Measurements from ENCODE around the gene ARPC2. TPM values are rescaled to one million over a fixed set of nuclear protein-coding genes. Genes with fewer than 3 reads are reported as not detected.

The ARPC2 gene
- total RNA-seq, 2 experiments from 2014 or later: 708 to 729 TPM

DNA sequence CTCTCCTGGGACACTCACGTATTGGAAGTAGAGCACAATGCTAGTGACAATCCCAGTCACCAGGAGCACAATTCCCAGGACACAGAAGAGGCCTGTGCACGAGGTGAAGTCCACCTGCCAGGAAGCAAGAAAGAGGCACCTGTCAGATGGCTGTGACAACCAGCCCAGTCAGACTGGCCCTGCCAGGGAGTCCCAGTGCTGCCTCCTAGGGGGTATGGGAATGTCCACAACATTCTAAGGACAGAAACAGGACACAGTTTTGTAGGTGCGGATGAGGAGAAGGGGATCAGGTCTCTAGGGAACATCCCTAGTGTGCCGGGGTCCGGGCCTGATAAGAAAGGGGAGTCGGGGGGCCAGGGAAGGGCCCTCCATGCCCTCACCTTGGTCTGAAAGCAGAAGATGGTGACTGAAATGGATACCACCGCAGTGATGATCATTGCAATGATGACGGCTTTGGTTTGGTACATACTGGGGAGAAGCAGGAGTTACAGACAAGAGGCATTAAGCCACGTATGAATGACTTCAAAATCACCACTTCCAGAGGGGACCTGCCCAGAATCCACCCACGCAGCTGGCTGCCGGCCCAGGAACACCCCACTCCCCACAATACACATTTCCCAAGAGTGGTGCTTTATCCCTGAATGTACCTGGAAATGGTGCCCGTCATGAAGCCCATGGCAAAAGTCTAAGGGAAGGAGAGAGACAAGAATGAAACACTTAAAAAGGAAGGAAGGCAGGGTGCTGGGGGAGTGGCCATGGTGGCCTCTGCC, 60.2 kb downstream of the ARPC2 start:
- Mint-ChIP-seq H3K4me3 (no peak overlapping the region), H3K9me3 (no peaks in the 10 kb centered on the region), H3K27me3 (no peaks in the 10 kb centered on the region), H3K36me3 (ENCODE audit: low read depth) (peaks cover 54% of the 10 kb centered on the region), H3K4me1 (peaks cover 18% of the 10 kb centered on the region), H3K27ac (peak overlapping the region; percentile 7)
- CTCF ChIA-PET: interaction anchor here (1.0 to 7.5 kb wide), 3 partner anchors 7 to 191 kb away, joined by 3 to 113 read pairs (median 67); partner anchors contain the start of gene TMBIM1
- DNase-seq: no peak
- POLR2A ChIA-PET: no interaction called here

DNA sequence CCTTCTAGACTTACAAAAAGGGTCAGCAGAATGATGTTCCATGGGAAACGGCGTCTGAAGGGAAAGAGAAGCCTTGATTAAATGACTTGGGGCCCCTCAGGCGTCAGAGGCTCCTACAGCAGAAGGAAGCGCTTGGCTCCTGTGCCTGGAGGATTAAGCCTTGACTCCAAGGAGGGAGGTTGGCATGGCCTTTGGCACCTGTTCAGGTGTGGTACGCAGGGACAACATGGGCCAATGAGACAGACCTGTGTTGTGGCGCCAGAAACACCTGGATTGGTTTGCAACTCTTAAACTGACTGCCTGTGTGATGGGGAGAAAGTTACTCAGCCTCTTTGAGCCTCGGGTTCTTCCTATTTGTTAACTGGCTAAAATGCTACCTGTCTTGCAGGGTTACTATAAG, 60.9 kb downstream of the ARPC2 start:
- no peaks in the 10 kb centered on the region for H3K27me3 Mint-ChIP-seq
- POLR2A ChIA-PET: no interaction called here

DNA sequence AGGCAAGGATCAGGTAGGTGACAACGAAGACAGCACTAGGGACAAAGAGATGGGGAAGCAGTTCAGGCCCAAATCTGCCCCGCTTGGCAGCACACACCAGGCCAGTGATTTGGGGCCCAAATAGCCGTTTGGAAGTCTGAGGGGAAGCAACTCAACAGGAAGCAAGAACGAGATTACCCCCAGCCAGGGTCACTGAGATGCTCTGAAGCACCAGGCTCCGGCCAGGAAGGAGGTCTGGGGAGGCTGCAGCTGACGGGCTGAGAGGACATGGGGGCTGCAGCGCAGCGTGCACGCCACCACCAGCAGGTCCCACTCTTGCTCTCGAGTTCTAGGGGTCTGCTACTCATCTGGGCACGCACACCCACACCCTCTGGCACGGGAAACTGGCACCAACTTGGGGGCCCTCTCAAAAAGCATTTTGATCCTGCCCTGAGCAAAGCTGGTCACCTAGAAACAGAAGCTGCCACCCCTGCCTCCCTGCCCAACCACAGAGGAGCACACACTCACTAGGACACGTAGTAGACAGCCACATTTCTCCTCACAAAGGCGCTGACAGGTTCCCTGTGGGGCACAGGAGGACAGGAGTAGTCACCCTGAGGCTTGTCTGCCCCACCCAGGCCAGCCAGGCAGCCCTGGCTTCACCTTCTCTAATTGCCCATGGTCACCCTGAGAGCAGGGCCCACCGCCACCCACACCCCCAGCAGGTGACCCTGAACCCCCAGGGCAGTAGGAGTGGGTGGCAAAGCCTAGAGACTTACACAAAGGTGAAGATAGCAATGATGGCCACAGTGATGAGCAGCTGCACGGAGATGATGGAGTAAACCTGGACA, 61.8 kb downstream of the ARPC2 start:
- ChIA-PET CTCF (interaction anchor here (1.2 kb wide), 1 partner anchor 117 kb away, joined by 3 read pairs; no protein-coding TSS in a partner anchor), POLR2A (no interaction called here)
- Mint-ChIP-seq H3K27me3 (no peaks in the 10 kb centered on the region), H3K36me3 (ENCODE audit: low read depth) (peaks cover 52% of the 10 kb centered on the region), H3K4me1 (peaks cover 12% of the 10 kb centered on the region), H3K4me3 (no peak overlapping the region), H3K27ac (peak overlapping the region; percentile 54), H3K9me3 (no peaks in the 10 kb centered on the region)
- no peak for DNase-seq

More for the DNA sequence above, 60.9 kb downstream of the ARPC2 start:
- CTCF ChIA-PET: no interaction called here
- no peak overlapping the region for H3K27ac Mint-ChIP-seq
- peaks cover 54% of the 10 kb centered on the region for H3K36me3 Mint-ChIP-seq (ENCODE audit: low read depth)
- no peak for DNase-seq
- peaks cover 12% of the 10 kb centered on the region for H3K4me1 Mint-ChIP-seq
- no peak overlapping the region for H3K4me3 Mint-ChIP-seq
- H3K9me3 Mint-ChIP-seq: no peaks in the 10 kb centered on the region

DNA sequence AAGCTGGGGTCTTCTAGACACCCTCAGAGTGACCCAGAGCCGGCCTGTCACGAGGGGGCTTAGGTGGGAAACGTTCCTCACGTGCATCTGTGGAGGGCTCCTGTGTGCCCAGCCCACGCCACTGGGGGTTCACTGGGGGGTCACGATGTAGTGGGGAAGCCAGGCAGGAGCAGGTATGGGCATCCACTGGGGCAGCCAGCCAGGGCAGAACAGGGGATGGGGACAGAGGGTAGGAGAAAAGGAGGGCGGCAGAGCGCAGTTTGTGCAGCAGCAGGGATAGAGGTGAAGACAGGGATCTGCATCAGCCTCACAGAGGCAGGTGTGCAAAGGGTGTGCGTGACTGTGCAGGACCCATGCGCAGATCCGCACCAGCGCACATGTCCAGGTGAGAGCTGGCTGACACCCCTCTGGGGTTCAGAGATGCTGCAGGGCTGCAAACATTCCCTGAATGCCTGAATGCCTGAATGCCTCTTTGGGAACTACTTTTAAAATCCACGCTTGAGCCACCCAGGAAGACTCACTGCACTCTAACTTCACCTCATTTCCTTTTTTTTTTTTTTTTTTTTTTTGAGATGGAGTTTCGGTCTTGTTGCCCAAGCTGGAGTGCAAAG, 63.4 kb downstream of the ARPC2 start:
- peaks cover 52% of the 10 kb centered on the region for H3K36me3 Mint-ChIP-seq (ENCODE audit: low read depth)
- H3K27ac Mint-ChIP-seq: peak overlapping the region; percentile 74
- ChIA-PET CTCF (interaction anchor here (0.7 to 7.8 kb wide), 3 partner anchors 7 to 150 kb away, joined by 3 to 113 read pairs (median 3); partner anchors contain the start of genes AAMP and PNKD), POLR2A (no interaction called here)
- no peak for DNase-seq
- H3K27me3 Mint-ChIP-seq: no peaks in the 10 kb centered on the region
- H3K9me3 Mint-ChIP-seq: no peaks in the 10 kb centered on the region
- H3K4me3 Mint-ChIP-seq: no peak overlapping the region
- H3K4me1 Mint-ChIP-seq: peaks cover 26% of the 10 kb centered on the region

DNA sequence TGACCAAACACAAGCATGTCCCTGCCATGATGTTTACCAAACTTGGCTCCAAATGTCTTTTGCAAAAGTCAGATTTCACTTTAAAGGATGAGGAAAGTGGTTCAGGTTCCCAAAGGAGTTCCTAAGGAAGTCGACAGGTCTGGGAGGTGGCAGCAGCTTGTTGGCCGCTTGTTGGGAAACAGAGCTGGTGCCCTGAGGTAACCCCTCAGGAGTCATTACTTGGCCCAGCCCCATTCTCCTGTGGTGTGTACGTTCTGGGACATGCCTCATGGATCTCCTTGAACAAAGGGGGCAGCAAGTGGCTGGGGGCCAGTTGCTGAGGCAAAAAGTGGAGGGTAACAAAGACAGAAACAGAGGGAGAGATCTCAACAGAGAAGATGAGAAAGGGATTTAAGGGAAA, 64.5 kb downstream of the ARPC2 start:
- DNase-seq: no peak
- Mint-ChIP-seq H3K36me3 (ENCODE audit: low read depth) (peaks cover 52% of the 10 kb centered on the region), H3K27ac (peak overlapping the region; percentile 66), H3K27me3 (no peaks in the 10 kb centered on the region), H3K9me3 (no peaks in the 10 kb centered on the region), H3K4me1 (peaks cover 37% of the 10 kb centered on the region), H3K4me3 (no peak overlapping the region)
- ChIA-PET CTCF (interaction anchor here (1.3 to 7.8 kb wide), 3 partner anchors 8 to 111 kb away, joined by 3 to 113 read pairs (median 5); partner anchors contain the start of genes AAMP and PNKD), POLR2A (no interaction called here)

DNA sequence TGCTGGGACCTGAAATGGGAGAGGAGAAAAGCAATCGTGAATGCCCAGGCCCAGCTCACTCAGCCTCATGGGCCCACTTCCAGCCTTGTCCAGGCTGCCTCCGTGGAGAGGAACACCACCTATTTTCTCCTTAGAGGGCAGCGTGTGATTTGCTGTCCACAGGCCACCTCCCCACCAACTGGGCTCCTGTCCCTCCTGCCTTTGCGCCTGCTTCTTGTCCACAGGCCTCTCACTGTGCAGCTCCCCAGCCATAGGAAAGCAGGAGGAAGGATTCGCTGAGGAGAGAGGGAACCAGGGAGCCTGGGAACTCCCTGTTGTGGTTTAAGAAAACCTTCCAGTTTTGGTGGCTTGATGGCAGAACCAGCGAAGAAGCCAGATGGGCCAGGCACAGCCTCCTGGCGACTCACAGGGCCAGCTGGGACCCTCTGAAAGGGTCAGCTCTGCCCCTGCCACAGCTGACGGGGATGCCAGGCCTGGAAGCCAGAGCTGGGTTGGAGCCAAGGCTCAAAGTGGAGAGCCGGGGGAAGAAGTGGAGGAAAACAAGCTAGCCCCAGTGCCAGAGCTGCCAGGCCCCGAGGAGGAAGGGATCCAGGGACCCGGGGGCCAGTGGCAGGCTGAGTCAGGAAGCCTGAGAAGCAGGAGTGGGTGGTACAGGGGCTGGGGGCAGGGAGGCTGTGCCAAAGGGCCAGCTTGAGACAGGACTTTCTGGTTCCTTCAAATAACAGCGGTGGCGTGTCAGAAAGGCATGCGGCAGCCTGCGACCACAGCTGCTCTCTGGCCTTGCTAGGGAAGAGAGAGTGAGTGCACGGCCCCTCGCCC, 65.4 kb downstream of the ARPC2 start:
- ChIA-PET CTCF (interaction anchor here (0.6 to 7.8 kb wide), 7 partner anchors 8 to 115 kb away, joined by 3 to 113 read pairs (median 5); partner anchors contain the start of genes AAMP, CATIP and PNKD), POLR2A (no interaction called here)
- peak overlapping the region; percentile 73 for H3K27ac Mint-ChIP-seq
- no peak for DNase-seq
- H3K4me1 Mint-ChIP-seq: peaks cover 47% of the 10 kb centered on the region
- no peaks in the 10 kb centered on the region for H3K9me3 Mint-ChIP-seq
- H3K4me3 Mint-ChIP-seq: no peak overlapping the region
- peaks cover 45% of the 10 kb centered on the region for H3K36me3 Mint-ChIP-seq (ENCODE audit: low read depth)
- no peaks in the 10 kb centered on the region for H3K27me3 Mint-ChIP-seq

DNA sequence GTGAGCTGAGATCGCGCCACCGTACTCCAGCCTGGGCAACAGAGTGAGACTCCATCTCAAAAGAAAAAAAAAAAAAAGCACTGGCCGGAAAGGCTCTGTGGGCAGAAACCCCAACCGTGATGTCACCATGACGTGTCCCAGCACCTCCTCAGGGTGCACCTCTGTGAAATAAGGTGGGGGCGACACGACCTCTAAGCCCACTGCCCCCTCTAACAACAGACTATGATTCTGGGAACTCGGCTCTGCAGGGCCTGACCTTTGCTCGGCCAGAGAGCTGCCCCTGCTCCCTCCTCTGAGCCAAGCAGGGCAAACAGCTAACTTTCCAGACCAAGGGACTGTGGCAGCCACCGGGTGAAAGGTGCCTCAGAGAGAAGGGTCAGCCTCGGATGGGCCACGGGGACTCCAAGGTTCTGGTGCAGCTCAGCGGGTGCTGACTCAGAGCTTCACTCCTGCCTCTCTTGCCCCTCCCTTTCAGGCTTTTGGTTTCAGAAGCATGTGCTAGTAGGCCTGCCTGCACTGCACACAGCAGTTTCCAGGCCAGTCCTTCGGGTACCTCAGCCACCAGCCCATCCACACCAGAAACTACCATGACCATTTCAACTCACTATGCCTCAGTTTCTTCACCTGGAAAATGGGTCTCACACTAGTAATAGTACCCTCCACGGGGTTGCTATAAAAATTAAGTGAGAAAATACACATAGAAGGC, 67.3 kb downstream of the ARPC2 start:
- peaks cover 62% of the 10 kb centered on the region for H3K4me1 Mint-ChIP-seq
- peak overlapping the region; percentile 60 for H3K4me3 Mint-ChIP-seq
- peak; percentile 68 for DNase-seq
- H3K27me3 Mint-ChIP-seq: no peaks in the 10 kb centered on the region
- ChIA-PET CTCF (interaction anchor here (1.1 to 7.8 kb wide), 4 partner anchors 11 to 113 kb away, joined by 4 to 113 read pairs (median 8); partner anchors contain the start of genes AAMP, CATIP and PNKD), POLR2A (no interaction called here)
- peak overlapping the region; percentile 88 for H3K27ac Mint-ChIP-seq
- H3K36me3 Mint-ChIP-seq (ENCODE audit: low read depth): peaks cover 45% of the 10 kb centered on the region
- no peaks in the 10 kb centered on the region for H3K9me3 Mint-ChIP-seq

DNA sequence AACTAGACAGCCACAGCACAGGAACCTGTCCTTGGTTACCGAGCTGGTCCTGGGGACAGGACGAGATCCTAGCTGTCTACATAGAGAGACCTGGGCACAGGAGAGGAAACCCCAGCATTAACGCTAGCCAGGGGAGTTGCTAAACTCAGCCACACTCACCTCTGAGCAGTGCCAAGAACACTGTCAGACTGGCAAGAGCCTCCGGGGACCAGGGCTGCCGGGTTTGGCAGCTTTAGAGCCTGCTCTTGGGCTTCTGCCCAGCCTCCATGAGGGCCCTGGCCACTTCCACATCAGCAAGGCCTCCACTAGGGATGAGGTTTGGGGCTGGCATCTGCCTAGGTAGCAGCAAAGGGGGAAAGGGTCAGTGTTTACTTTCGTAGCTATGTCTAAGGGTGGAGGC, 68.6 kb downstream of the ARPC2 start:
- H3K27me3 Mint-ChIP-seq: no peaks in the 10 kb centered on the region
- DNase-seq: no peak
- POLR2A ChIA-PET: no interaction called here
- H3K4me3 Mint-ChIP-seq: peak overlapping the region; percentile 85
- CTCF ChIA-PET: interaction anchor here (0.6 to 7.8 kb wide), 9 partner anchors 10 to 366 kb away, joined by 4 to 113 read pairs (median 7); partner anchors contain the start of genes AAMP, CATIP and PNKD
- peaks cover 74% of the 10 kb centered on the region for H3K4me1 Mint-ChIP-seq
- peak overlapping the region; percentile 88 for H3K27ac Mint-ChIP-seq
- peaks cover 45% of the 10 kb centered on the region for H3K36me3 Mint-ChIP-seq (ENCODE audit: low read depth)
- H3K9me3 Mint-ChIP-seq: no peaks in the 10 kb centered on the region

DNA sequence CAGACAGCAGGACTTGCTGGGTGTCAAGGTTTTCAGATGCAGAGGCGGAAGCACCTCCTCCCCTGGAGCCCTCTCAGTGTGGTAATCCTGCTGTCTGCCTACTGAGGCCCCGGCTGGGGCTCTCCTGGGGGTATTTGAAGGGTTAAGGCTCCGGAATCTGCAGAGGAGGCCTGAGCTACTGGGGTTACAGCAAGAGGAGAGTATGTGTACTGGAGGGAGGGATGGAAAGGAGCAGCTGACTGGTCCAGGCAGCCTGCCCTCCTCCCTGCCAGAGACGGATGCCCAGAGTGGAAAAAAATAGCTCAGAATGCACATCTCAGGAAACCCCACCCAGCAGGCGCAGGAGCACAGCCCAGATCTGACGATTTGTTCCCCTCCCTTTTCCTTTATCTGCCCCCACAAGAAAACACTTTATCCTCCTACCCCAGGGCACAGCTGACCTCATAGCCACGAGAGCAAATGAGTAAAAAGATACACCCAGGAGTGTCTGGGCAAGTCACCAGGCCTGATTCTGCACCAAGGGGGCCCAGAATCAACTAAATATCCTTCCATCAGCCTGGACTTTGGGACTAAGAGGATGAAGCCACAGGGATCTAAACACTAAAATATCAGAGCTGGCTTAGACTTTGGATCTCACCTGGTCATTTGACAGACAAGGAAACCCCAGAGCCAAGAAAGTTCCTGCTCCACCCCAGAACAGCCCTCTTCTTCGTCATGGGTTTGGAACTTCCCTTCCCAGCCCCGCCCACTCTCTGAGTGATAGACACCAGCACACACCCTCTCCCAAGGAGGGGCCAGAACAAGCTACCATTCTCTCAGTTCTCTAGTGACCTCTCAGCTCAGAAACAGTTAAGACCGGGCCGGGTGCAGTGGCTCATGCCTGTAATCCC, 69.8 kb downstream of the ARPC2 start:
- Mint-ChIP-seq H3K36me3 (ENCODE audit: low read depth) (peaks cover 41% of the 10 kb centered on the region), H3K4me3 (peak overlapping the region; percentile 85), H3K27me3 (no peaks in the 10 kb centered on the region), H3K4me1 (peaks cover 78% of the 10 kb centered on the region), H3K9me3 (no peaks in the 10 kb centered on the region), H3K27ac (peak overlapping the region; percentile 88)
- ChIA-PET CTCF (interaction anchor here (0.6 to 7.8 kb wide), 16 partner anchors 9 to 383 kb away, joined by 3 to 113 read pairs (median 5); partner anchors contain the start of genes AAMP, CATIP and PNKD), POLR2A (interaction anchor here (0.9 to 1.3 kb wide), 2 partner anchors 11 to 16 kb away, joined by 3 to 5 read pairs; partner anchors contain the start of genes AAMP and PNKD)
- peak; percentile 88 for DNase-seq

DNA sequence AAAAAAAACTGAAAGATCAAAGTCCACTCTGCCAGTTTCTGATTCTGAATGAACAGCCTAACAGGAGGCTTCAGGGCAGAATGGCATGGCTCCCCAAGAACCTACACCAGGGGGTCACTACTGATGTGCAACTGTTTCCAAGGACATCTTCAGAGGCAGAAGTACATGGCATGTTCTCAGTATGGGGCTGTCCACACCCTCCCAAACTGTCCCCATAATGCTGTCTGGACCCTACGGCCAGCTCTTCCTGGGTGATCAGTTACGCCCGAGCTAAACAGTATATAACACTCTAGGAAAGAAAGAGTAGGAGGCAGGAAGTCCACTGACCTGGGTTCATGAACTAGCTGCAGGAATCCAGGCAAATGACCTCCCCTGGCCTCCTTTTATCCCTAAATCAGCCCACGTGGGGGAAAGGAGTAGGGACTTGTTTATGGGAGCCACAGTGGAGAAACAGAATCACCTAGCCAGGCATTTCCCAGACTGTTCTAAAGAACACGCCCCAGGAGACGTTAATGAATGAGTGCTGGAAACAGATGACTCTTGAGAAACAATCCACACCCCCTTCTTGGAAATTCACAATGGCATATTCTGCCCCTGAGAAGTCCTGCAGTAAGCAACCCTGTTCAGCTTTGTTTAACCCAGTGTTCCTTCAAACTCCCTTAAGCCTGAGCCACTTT, 72.8 kb downstream of the ARPC2 start:
- peaks cover 82% of the 10 kb centered on the region for H3K4me1 Mint-ChIP-seq
- H3K27ac Mint-ChIP-seq: peak overlapping the region; percentile 88
- no peaks in the 10 kb centered on the region for H3K9me3 Mint-ChIP-seq
- DNase-seq: no peak
- ChIA-PET POLR2A (no interaction called here), CTCF (interaction anchor here (0.9 to 7.3 kb wide), 4 partner anchors 12 to 107 kb away, joined by 4 to 67 read pairs (median 10); partner anchors contain the start of genes AAMP and PNKD)
- peaks cover 32% of the 10 kb centered on the region for H3K36me3 Mint-ChIP-seq (ENCODE audit: low read depth)
- no peaks in the 10 kb centered on the region for H3K27me3 Mint-ChIP-seq
- peak overlapping the region; percentile 92 for H3K4me3 Mint-ChIP-seq
